Measurements from ENCODE around the gene BTD. TPM values are rescaled to one million over a fixed set of nuclear protein-coding genes. Genes with fewer than 3 reads are reported as not detected.

The BTD gene
- total and polyA plus RNA-seq, 4 donors, result 45.8 to 78.1 (median 47.8) TPM

- TF ChIP-seq REST (IDR thresholded peaks at IDR 0.05), result no peak
- TF ChIP-seq GABPA (IDR thresholded peaks at IDR 0.05 in 1 of 2, conservative IDR thresholded peaks at IDR 0.05 in 1 of 2), result no peak
Observed at GRCh38 chr3:15665510-15666150, 64.1 kb downstream of the BTD start (continued).

GRCh38 chr3:15666277-15666676, 64.7 kb downstream of the BTD start:
- Histone ChIP-seq H3K27me3 (ENCODE audit: control insufficient read depth in 4 of 4, insufficient read depth in 4 of 4, low read length in 3 of 4) (no peaks in the 10 kb centered on the region), H3K9ac (ENCODE audit: low read depth in 1 of 2, low read length in 2 of 2) (no peak overlapping the region), H3K4me3 (ENCODE audit: low read depth in 1 of 3, low read length in 3 of 3) (no peak overlapping the region), H3K27ac (ENCODE audit: low read depth in 1 of 2, low read length in 2 of 2) (no peak overlapping the region), H3K36me3 (ENCODE audit: control insufficient read depth in 4 of 4, insufficient read depth in 3 of 4, low read depth in 1 of 4, low read length in 3 of 4) (peaks cover 2 to 18% (median 9%) of the 10 kb centered on the region in 4 donors), H3K9me3 (ENCODE audit: control insufficient read depth in 4 of 4, low read length in 3 of 4) (no peaks in the 10 kb centered on the region), H3K4me1 (ENCODE audit: control insufficient read depth in 4 of 4, insufficient read depth in 4 of 4, low read length in 3 of 4) (no peaks in the 10 kb centered on the region)
- TF ChIP-seq FOXA2 (IDR thresholded peaks at IDR 0.05), result no peak
- no peak for TF ChIP-seq EGR1 (IDR thresholded peaks at IDR 0.05; ENCODE audit: low read depth in 2 of 2)
- no peak for TF ChIP-seq RXRA (IDR thresholded peaks at IDR 0.05)
- no peak for TF ChIP-seq HNF4G (IDR thresholded peaks at IDR 0.05)
- TF ChIP-seq GABPA (IDR thresholded peaks at IDR 0.05 in 1 of 2, conservative IDR thresholded peaks at IDR 0.05 in 1 of 2), result no peak
- no peak for TF ChIP-seq REST (IDR thresholded peaks at IDR 0.05)
- no peak for TF ChIP-seq ATF3 (IDR thresholded peaks at IDR 0.05)
- TF ChIP-seq CTCF (IDR thresholded peaks at IDR 0.05; ENCODE audit: low read depth, low read length, missing input control), result no peak
- TF ChIP-seq MAX (IDR thresholded peaks at IDR 0.05), result no peak
- no peak for TF ChIP-seq FOXA1 (IDR thresholded peaks at IDR 0.05)
- TF ChIP-seq NR2F2 (IDR thresholded peaks at IDR 0.05), result no peak
- no peak for TF ChIP-seq RAD21 (IDR thresholded peaks at IDR 0.05)
- TF ChIP-seq TAF1 (conservative IDR thresholded peaks at IDR 0.05), result no peak
- no peak for TF ChIP-seq HNF4A (conservative IDR thresholded peaks at IDR 0.05)
- no peak for TF ChIP-seq ZBTB33 (IDR thresholded peaks at IDR 0.05)
- TF ChIP-seq JUND (IDR thresholded peaks at IDR 0.05), result no peak
- TF ChIP-seq SP1 (IDR thresholded peaks at IDR 0.05), result no peak
- no peak for TF ChIP-seq YY1 (IDR thresholded peaks at IDR 0.05)
- DNase-seq (ENCODE audit: low spot score), result no peak
- WGBS, result 91% methylated on average over 5 of the region's 5 CpGs

Data from liver (tissue), 9 donors.